CD4-positive, alpha-beta T cell treated with Interleukin-4 for 1 hour (primary cell): ENCODE measurements around the gene SOX13.
"Not testable (repeated sequence)": the region's sequence is repeated elsewhere in the genome, so short reads cannot be mapped to it uniquely, and the experiment has no call there.

ENCODE experiments used
- DNase-seq, 2 donors: peaks; one replicate each; pipeline ENCODE4 v3.0.0-alpha.2; 2020 to 2022

SOX13 gene

DNA sequence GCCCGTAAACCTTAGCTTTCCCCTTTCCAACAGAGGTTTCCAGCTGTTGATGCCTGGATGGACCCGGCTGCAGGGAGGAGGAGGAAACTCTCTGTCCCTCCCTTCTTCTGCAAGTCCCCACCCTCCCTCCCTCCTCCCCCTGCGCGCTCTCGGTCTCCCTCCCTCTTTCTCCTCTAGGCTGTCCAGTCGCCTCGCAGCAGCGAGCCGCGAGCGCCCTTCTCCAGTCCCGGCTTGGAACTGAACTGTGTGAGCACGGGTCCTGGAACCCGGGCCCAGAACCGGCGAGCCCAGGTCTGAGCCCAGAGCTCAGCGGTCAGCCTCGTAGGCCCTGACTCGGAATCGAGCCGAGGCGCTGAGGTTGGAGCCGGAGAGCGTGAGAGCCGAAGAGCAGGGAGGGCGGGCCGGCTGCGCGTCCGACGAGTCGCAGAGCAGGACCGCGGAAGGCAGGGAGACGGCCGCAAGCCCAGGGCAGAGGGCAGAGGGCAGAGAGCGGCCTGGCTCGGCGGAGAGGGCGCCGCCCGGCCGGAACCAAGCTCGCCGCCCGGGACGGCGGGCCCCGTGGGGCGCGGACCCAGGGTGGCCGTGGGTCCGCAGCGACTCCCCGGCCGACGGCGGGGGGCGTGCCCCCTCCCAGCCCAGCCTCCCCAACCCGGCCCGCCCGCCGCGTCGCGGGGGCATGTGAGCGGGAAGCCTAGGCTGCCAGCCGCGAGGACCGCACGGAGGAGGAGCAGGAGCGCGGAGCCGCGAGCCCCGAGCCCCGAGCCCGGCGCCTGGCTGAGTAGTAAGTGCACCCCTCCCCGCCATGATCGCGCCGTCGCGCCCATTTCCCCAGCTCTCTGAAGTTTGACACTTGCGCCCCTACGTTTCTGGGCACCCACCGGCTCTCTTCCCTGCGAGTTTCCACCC is at the start of gene SOX13:
Gene SOX13, plus strand, starts transcription at position 185 of the 906 bp plus-strand sequence. CDS start 39,801 bp downstream, outside the sequence.
- DNase-seq: peak; percentile 26 to 38

DNA sequence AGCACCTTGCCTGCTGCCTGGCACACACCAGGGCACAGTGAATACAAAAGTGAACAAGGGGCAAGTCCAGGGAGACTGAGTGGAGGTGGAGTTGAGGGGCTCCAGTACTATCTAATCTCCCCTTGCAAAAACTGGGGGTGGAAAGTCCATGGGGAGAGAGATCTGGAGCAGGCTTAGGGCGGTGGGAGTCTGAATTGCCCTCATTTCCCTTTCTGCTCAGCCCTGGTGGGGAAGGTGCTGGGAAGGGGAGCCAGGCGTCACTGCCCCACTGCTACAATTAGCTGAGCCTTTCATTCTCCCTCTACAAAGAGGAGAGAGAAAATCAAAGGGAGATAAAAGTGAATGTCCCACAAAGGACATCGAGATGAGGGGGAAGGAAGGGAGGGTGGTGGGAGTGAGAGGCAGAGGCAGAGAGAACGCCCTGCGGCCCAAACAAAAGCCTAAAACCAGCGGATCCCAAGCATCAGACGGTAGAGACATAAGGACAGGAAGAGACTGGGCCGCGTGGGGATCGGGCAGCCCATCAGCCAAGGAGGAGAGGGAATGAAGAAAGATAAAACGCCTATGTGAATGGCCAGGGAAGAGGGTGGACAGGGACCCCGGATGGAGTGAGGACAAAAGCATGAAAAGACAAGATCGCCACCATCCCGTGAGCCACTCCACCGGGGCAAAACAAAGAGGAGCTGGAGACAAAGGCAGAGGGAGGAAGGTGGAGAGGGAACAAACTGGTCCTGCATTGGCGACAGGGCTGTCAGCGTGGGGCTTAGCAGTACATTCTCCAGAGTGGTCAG is 46.8 kb upstream of the SOX13 start:
- no peak for DNase-seq

DNA sequence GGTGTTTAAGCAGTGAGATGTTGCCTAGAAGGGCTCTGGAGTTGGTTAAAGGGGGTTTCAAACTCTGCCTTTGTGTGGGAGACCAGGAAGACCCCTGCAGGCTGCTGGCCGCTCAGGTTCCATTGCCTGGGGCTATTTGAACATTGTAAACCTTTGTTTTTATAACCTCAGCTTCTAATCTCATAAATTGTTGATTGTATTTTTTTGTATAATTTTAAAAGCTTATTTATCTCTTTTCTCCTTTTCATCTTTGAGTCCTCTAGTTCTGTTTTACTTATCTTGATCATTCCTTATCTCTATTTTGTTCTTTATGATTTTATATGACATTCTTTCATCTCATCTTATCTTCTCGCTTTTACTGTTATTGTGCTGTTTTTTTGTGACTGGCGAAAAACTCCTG is 45.5 kb upstream of the SOX13 start:
- no peak for DNase-seq

DNA sequence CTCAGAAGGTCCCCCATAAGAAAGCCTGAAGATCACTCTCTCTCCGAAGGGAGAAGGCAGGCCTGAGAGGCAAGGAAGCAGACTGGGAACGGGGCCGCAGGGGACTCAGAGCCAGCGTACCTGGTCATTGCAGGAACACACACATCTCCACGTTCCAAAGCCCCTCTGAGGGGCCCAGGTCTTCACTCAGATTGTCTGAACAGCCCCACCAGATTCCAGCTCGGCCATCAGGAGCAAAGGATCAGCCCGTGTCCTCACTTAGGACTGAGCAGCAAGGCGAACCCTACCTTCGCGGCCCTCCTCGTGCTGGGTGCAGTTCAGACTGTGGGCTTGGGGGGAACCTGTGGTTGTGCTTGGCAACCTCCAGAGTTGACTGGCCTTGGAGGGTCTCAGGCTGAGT is 43.9 kb upstream of the SOX13 start:
- DNase-seq: no peak

DNA sequence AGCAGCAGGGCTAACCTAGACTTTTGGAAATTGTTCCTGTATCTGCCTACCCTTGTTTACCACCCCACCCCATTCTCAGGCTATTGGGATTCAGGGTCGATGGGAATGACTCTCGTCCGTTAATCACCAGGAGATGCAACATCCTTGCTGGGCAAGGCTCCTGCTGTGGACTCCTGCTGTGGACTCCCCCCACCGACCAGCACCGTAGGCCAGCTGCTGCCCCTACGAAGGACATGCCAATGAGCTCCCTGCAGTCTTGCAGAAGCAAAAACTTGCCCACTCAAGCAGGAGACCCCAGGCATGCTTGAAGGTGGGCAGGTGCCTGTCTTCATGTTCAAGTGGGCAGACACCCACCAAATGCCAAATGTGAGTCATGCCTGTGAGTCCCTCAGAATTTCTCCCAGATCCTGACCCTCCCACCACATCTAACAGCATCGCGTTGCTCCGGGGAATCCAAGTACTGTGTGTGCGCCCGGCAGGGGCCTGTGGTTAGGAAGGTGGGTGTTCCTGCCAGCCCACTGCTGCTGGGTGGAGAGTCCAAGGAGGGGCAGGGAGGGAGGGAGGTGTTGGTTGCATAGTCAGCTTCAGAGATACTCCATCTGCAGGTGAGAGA is 41.7 kb upstream of the SOX13 start:
- no peak for DNase-seq

DNA sequence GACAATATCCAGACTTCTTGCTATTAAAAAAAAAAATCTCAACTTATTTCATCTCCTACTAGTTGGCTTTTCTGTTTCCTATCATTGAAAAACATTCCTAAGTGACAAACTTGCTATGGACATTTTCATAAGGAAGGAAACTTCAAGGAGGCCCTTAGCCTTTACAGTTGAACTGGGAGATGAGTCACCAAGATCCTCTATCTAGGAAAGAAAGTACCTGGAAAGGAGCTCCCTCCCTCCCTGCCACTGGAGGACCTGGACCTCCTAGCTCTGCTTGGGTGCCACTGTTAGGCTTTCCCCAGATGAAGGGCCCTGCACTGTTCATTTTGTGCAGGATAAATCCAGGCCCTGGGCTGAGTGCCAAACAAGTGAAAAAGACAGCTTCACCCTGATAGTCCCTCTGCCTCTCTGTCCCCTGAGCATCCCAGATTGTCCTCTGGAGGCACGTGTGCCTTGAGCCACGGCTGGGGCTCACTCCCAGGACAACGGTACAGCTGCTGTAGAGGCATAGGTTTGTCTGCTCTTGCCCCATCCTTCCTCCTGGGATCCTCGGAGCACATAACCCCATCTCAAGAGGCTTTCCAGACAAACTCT is 40.2 kb upstream of the SOX13 start:
- no peak for DNase-seq

DNA sequence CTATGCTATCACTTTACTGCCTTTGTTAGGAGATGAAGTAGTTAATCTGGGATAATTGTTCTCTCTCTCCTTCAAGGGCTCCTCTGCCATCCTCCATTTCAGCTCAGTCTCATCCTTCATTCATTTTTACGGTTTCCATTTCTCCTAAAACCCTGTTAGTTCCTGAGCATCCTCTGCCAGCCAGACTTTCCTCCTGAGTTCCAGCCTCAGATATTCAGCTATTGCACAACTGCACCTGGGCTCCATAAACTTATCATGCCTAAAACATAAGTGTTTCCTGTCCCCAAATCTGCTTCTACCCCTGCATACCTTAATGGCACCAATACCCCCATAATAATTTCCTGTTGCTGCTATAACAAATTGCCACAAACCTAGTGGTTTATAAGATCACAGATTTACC is 39.6 kb upstream of the SOX13 start:
- no peak for DNase-seq

DNA sequence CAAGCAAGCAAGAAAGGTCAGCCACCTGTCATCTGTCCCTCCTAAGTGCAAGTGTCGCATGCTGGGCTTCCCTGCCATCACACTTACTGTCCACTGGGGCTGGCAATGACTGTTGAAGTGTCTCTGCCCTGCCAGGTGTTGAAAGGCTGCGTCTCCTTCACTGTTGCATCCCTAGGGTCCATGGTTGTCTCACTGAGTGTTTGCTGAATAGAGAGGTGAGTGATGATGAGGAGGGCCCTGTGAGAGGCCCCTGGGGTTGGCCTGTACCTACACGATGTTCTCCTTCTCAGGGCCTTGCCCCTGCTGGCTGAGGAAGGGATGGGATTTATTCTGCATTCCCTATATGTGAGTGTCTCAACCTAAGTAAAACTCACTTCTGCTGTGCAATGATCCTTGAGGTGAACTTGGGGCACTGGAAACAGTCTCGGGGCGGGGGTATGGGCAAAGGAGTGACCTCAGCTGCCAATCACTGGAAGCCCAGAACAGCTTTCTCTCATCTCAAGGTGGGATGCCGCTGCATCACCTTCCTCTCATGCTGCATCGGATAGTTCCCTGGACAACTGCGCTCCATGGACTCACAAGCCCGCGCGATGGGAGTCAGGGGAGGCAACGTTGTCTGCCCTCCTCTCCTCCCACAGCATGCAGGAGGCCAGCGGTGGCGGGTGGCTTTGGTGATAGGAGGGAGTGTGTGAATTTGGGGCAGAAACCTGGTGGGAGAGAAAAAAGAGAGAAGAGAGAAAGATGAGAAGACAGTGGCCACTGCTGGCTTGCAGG is 35.8 kb upstream of the SOX13 start:
- DNase-seq: no peak

DNA sequence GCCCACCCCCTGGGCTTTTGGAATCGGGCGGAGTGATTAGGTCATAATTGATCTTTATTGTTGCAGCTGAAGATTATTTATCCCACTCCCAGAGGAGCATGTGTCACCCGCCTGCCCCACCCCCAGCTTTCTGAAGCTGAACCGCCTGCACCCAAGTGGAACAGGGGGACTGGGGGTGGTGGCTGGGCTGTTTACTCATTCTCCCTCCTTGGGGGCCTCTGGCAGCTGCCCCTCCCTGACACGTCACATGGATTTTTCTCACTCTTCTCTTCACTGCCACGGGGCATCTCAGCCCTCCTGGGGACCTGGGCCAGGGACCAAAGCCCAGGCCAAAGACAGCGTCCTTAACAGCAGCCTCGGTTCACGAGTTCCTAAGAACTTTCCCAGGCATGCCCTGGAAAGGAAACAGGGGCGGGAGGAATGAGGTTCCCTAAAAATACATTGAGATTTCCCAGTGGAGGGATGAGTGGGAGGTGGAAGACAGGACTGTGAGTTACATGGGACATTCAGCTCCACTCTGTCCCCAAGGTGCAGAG is 31.6 kb upstream of the SOX13 start:
- no peak for DNase-seq

DNA sequence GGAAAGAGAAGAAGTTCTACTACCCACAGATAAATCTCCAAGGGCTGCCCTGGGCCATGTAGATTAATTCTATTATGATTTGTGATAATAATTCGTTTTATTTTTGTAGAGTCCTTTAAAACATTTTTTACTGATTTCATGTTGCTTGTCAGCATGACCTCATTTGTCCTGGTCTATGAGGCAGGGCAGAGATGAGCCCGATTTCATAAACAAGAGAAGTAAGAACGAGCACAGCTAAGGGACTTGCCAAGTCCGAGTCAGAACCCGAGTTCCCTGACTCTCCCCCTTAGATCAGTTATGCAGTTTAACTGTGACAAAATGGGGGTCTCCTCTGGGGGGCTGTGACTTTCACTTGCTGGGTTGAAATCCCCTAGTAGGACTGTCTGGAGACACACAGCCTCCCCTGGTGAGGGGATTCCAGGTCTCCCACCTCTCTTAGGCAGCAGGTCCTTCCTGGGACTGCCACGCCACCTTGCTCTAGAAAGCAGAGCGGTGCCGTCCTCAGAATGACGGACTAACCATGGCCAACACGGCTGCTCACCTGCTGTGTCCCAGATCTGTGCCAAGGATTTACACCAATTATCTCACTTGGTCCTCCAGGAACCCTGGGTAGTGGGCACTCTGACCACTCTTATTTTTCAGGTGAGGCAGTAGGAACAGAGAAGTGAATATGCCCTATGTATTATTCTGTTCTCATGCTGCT is 31.0 kb upstream of the SOX13 start:
- DNase-seq: no peak

DNA sequence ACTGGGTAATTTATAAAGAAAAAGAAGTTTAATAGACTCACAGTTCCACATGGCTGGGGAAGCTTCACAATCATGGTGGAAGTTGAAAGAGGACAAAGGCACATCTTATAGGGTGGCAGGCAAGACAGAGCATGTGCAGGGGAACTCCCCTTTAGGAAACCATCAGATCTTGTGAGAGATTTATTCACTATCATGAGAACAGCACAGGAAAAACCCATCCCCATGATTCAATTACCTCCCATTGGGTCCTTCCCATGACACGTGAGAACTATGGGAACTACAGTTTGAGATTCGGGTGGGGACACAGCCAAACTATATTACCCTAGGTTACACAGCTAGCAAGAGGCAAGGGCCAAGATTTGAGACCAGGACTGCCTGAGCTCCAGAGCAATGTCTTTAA is 30.4 kb upstream of the SOX13 start:
- no peak for DNase-seq

DNA sequence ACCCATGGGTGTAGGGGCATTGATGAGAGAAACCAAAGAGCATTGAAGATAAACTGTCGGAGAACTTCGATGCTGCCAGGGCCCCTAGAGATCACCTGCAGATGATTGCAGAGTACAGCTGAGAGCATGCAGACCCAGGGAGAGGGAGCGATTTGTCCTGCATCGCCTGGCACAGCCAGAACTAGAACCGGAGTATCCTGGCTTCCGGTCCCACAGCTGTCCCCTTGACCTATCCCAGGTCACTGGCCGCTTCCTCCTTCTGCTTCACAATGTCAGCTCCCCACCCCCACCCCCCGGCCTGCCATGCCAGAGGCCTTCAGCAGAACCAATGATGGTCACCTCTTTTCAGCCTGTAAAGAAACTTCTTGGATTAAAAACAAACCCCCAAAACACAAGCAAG is 29.2 kb upstream of the SOX13 start:
- no peak for DNase-seq

DNA sequence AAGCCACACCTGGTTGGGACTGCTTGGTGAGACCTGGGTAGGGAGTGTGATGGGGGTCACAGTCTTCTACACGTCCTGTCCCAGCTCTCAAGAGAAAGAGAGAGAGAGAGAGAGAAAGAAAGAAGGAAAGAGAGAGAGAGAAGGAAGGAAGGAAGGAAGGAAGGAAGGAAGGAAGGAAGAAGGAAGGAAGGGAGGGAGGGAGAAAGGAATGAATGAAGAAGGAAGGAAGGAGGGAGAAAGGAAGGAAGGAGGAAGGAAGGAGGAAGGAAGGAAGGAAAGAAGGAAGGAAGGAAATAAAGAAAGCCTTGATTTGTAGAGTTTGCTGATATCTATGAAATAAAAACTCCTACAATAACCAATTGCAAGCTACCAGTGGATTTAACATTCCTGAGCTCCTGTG is 28.5 kb upstream of the SOX13 start:
- no peak for DNase-seq

DNA sequence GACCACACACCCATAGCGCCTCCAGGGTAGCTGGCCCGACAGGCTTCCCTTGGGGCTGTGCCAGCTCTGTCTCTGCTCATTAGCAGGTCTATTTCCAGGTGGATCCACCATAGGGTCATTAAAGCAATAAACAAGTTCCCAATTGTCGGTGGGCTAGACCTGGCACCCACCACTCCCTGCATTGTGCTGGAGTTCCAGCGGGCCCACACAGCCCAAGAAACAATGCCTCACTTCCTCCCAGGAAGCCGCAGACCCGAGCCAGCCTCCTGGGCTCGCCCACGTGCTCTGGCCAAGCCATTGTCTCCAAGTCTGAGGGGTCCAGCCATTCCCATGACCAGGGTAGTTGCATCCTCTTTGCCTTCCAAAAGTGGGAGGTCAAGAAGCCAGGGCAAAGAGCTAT is 27.5 kb upstream of the SOX13 start:
- DNase-seq: no peak

DNA sequence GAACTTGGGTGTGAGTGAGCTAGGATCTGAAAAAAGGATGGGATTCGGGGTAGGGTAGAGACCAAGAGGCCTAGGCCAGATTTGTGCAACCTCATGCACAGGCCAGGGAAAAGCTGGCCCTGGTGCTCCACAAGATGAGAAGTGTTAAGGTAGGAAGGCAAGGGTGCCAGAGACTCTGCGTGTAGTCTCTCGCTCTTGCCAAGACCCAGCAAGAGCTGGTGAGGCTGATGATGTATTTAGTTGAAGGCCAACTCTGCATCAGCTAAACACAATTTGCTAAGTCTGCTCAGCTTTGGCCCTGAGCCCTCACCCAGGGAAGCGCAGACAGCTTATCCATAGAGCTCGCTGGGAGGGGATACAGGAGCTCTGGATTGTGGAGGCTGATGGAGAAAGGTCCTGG is 26.6 kb upstream of the SOX13 start:
- DNase-seq: no peak

DNA sequence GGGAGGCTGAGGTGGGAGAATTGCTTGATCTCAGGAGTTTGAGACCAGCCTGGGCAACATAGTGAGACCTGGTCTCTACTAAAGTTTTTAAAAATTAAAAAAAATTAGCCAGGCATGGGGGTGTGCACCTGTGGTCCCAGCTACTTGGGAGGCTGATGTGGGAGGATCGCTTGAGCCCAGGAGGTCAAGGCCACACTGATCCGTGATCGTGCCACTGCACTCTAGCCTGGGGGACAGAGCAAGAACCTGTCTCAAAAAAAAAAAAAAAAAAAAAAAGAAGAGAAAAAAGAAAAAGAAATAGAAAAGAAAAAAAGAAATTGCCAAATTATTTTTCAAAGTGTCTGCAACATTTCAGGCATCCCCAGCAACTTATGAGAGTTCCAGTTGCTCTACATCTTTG is 24.1 kb upstream of the SOX13 start:
- DNase-seq: not testable (repeated sequence)

DNA sequence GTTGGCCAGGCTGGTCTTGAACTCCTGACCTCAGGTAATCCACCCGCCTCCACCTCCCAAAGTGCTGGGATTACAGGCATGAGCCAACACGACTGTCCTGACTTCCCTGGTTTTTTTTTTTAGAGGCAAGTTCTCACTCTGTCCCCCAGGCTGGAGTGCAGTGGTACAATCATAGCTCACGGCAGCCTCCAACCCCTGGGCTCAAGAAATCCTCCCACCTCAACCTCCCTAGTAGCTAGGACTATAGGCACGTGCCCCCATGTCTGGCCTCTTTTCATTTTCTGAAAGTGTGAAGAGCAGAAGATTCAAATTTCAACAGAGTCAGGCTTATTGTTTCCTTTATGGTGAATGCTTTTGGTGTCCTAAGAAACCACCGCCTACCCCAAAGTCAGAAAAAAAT is 21.7 kb upstream of the SOX13 start:
- no peak for DNase-seq

DNA sequence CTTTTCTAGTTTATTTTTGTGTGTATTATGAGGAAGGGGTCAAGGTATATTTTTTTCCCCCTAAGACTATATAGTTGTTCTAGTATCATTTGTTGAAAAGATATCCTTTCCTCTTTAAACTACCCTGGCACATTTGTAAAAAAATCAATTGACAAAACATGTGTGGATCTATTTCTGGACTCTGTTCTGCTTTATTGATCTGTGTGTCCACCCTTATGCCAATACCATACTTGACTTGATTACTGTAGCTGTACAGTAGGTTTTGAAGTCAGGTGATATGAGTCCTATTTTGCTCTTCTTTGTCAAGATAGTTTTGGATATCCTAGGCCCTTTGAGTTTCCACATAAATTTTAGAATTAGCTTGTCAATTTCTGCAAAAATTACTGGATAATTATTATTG is 21.2 kb upstream of the SOX13 start:
- no peak for DNase-seq

DNA sequence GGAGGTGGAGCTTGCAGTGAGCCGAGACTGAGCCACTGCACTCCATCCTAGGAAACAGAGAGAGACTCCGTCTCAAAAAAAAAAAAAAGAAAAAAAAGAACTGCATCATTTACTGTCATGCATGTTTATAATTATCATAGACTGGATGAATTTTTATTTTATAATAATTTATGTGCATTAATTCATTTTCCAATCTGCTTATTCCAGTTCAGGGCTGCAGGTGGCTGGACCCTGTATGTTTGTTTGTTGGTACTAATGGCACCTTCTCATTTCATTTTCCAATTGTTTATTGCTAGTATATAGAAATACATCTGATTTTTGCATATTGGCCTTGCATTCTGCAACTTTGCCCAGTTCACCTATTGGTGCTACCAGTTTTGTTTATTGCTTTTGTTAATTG is 19.0 kb upstream of the SOX13 start:
- DNase-seq: no peak

DNA sequence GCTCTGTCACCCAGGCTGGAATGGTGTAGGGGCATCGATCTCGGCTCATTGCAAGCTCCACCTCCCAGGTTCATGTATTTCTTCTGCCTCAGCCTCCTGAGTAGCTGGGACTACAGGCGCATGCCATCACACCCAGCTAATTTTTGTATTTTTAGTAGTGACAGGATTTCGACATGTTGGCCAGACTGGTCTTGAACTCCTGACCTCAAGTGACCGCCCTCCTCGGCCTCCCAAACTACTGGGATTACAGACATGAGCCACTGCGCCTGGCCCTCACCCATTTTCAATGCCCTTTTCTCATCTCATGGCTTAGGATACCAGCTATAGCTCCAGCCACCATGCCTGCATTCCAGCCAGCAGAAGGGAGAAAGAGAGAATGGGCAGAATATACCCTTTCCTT is 12.9 kb upstream of the SOX13 start:
- DNase-seq: no peak

DNA sequence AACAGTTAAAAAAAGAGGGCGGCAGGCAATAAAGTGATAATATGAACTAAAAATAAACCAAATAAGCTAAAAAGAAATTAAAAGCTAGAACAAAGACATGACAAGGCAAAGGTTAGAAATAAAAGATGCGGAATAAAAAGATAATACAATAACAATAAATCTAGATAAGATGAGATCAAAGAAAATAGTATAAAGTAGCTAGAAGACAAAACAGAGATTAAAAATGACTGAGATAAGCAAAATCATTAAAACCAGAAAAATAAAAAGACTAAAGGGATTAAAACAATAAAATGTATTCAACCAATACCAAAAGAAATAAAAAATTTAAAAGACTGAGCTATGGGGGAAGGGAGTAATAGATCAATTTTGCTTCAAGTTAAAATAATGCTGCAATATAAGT is 10.8 kb upstream of the SOX13 start:
- DNase-seq: no peak
